Measurements from ENCODE around the gene NRP1. TPM values are rescaled to one million over a fixed set of nuclear protein-coding genes. Genes with fewer than 3 reads are reported as not detected.
"Not testable (repeated sequence)": the region's sequence is repeated elsewhere in the genome, so short reads cannot be mapped to it uniquely, and the experiment has no call there.

Gene NRP1
- 100 to 1,000 TPM; 145 to 181 (median 161) TPM for polyA plus RNA-seq (ENCODE audit: insufficient read length in 4 of 4)

DNA sequence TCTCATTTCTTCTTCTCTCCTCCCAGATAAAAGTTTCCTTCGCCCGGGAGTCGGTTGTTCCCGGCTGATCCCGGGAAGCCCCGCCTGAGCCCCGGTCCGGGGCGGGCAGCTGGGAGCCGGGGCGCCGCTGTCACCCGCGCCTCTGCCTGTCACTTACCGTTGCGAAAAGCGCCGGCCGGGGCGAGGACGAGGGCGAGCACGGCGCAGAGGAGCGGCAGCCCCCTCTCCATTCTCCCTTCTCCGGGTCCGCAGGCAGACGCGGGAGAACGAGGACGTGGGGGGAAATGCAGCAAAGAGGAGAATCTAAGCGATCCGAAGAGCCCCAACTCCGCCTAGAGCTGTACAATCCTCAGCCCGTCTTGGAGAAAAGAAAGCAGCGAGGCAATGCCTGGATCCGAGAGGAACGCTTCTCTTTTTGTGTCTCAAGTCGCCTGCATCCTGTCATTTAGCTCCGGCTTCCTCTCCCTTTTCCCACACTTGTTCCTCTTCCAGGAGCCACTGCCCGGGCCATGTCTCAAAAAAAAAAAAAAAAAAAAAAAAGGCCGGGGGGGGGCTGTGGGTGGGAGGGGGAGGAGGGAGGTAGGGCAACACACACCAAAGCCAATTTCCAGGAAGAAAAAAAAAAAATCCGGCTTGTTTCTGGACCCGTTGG lies at the start of gene NRP1:
Gene NRP1 (minus strand): TSS at position 515 of the 652 bp plus-strand sequence. CDS start 285 bp downstream, at position 230.
- DNase-seq (ENCODE audit: low read depth in 4 of 4, low spot score in 2 of 4), result peak in 1 of 4 donors; percentile 25

DNA sequence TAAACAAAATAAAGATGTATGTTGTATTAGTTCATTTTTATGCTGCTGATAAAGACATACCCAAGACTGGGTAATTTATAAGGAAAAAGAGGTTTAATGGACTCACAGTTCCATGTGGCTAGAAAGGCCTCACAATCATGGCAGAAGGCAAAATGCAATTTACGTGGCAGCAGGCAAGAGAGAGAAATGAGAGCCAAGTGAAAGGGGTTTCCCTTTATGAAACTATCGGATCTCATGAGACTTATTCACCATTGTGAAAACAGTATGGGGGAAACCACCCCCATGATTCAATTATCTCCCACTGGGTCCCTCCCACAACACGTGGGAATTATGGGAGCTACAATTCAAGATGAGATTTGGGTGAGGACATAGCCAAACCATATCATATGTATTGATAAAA lies 49.7 kb upstream of the NRP1 start:
- DNase-seq (ENCODE audit: low read depth in 4 of 4, low spot score in 2 of 4), result not testable (repeated sequence)

DNA sequence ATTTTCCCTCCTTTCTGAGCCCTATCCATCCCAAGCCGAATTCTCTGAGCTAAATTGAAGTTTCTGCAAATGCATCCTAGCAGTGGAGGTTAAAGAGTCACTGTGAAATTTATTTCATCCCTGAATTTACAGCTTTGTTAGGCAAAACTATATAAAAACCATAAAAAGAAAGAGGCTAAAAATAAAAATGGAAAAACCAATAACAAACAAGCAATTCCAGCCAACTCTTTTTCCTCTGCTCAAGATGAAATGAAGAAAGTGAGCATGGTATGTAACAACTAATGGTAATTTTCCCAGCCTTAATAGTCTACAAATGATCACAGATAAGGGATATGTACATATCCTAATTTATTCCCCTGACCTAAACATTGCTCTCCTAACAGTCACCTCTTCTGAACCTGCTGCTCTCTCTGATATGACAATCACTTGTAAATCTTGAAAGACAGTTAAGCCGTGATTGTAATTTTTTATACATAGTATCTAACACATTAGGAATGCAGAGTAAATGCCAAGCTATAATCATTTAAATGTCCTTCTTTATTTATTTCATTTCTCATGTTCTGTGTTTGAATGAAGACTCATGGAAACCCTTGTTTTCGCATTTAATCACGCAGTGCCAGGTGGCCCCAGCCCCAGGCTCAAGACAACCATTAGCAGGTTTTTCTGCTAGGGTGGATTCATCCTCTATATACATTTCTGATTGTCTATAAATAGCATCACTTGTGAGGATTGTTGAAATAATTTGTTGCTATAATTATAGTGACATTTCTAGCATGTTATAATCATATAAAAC lies 48.6 kb upstream of the NRP1 start:
- no peak for DNase-seq (ENCODE audit: low read depth in 4 of 4, low spot score in 2 of 4)

DNA sequence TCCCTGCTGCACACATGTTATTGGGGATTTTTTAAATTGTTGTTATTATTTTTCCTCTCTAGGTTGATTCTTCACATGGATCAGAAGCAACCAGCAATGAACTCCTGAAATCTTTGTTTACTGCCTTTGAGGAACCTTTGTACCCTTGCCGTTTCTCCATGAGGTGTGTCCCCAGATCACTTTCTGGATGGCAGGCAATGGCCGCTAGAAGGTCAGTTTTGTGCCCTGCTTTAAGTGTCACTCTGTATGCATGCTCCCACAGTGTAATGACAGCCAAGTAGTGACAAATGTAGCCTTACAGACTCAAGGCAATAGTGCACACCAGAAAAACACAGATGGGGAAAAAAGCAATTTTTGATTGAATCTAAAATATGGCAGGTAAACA lies 47.7 kb upstream of the NRP1 start:
- DNase-seq (ENCODE audit: low read depth in 4 of 4, low spot score in 2 of 4), result no peak

DNA sequence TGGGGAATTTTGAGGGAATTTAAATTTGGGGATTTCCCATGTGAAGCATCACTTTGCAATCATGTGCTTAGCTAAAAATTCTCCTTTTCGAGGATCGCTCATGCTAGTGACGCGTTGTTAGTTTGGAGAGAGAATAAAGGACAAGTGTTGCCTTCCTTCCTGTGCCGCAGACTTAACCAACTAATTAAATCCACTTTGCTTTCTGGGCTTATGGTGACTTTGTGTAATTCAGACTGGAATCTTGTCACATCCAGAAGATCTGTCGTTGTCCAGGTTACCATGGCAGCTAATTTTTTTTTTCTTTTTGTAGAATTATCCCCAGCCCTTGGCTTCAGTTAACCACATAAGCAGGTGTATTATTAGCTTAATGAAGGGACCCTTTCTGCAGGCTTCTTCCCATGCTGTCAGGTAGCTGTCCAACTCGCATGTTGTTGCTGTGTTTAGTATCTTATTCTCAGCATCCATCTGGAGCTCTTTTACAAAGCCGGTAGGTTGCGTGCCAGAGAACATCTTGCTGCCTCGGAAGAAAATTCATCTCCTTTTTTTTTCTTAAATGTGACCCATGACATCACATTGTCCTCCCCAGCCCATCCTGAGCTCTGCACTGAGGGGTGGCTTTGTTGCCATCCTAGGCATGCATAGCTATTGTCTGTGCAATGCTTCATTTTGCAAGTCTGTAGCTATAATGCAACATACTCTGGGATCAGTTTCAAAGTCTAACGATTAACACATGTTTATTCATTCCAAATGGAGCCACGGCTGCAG lies 47.2 kb upstream of the NRP1 start:
- DNase-seq (ENCODE audit: low read depth in 4 of 4, low spot score in 2 of 4), result no peak

DNA sequence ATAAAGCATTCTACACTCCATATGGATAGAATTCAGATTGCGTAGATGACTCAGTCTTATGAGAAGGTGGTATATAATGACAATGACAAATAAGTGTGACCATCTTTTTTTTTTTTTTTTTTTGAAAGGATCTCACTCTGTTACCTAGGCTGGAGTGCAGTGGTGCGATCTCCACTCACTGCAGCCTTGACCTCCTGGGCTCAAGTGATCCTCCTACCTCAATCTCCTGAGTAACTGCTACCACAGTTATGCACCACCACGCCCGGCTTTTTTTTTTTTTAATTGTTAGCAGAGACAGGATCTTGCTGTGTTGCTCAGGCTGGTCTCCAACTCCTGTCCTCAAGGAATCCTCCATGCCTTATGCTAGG lies 43.2 kb upstream of the NRP1 start:
- DNase-seq (ENCODE audit: low read depth in 4 of 4, low spot score in 2 of 4), result no peak

DNA sequence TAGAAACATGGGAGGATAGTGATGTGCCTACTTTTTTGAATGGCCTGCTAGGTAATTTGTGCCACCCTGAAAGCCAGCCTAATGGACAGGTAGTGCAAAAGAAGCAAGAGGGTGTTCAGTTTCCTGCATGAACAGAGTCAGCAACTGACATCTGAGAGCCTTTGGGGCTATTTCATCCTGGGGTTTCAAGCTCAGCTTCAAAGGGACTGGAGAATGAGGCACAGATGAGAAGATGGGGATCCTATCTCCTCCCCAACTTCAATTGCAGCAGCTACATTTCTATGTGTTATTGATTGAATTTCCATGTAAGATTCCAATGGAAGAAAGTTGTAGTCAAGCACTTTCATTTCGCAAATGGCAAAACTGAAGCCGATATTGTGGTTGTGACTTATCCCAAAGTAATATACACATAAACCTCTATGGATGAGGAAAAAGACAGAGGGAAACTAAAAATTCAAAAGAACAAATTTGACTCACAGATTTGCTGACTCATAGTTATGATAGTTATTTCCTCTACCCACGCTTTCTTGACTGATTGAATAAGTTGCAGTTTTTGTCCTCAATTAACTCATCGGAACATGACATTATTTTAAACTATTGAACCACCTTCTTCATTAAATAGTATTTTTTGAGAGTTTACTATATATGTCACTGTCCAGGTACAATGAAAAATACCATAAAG lies 42.6 kb upstream of the NRP1 start:
- DNase-seq (ENCODE audit: low read depth in 4 of 4, low spot score in 2 of 4), result no peak

DNA sequence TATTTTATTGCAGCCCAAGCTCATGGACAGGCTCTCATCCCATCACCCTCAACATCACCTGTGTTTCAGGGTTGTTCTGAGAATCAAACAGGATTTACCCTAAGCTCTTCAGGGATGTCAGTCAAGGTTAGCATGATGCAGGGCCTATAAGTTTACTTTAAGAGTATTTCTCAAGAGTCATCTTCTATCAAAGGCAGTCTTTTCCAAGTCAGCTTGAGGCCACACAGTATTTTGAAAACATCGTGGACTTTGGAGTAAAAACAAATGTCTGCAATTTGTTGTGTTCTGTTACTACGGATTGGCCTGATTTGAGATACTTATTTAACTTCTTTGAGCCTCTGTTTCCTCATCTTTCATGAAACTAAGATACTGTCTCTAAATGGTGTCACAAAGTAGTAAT lies 42.0 kb upstream of the NRP1 start:
- DNase-seq (ENCODE audit: low read depth in 4 of 4, low spot score in 2 of 4), result no peak

DNA sequence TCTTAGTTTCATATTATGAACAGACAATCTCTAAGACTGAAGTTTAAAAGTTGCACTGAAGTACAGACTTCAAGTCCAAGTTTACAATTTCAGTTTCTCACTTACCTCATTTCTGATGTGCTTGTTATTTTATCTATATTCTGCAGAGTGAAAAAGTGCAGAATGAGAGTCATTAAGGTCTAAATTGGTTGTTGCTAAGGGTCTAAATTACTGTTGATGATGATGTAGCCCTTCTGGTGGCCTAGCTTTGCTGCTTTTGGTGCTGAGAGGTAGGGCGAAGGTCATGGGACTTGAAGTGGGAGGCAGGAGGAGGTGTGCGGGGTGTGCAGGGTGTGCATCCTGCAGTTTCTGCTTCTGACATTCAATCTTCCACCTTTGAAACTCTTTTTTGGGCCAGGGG lies 38.8 kb upstream of the NRP1 start:
- no peak for DNase-seq (ENCODE audit: low read depth in 4 of 4, low spot score in 2 of 4)

DNA sequence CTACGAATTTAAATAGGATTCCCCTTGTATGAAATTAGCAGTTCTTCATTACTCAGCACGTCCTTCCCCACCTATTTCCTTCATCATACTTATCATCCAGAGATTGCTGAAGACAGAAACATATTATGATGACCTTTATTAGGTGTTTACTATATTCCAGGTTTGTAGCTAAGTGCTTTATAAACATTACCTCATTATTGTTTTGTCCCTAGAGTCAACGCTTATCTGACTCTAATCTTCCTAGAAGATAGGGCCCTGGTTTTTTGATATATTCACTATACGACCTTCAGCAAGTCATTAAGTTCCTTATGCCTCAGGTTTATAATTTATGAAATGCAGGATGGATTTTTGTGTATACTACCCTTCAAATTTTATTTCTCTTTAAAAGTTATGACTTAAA lies 36.8 kb upstream of the NRP1 start:
- no peak for DNase-seq (ENCODE audit: low read depth in 4 of 4, low spot score in 2 of 4)

DNA sequence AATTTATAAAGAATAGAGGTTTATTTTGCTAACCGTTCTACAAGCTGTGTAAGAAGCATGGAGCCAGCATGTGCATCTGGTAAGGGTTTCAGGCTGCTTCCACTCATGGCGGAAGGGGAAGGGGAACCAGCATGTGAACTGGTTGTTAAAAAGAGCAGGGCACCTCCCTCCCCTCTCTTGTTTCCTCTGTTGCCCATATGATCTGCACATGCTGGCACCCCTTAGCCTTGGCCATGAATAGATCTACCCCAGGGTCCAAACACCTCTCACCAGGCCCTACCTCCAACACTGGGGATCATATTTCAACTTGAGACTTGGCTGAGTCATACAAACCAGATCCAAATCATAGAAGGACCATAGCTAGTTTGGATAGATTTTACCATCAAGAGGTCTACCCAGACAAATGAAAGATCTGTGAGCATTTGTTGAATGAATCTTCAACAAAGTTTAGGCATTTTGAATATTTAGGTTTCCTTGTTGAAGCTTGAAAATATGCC lies 36.0 kb upstream of the NRP1 start:
- DNase-seq (ENCODE audit: low read depth in 4 of 4, low spot score in 2 of 4), result no peak

DNA sequence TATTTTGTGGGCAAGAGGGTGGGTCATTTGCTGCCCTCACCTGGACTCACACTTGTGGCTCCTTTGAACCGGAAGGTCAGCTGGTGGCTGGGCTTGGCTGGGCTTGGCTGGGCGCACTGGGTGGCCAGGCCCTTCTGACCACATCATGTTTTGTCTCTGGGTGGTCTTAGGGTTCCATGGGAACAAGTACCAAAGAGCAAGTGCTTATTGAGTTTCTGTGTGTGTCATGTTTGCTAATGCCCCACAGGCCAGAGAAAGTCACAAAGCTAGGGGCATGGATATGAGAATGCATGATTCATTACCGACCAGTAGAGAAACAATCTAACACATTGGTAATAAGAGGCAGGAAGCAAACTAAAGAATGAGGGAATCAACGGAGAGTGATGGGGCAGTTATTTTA lies 33.6 kb upstream of the NRP1 start:
- DNase-seq (ENCODE audit: low read depth in 4 of 4, low spot score in 2 of 4), result no peak

DNA sequence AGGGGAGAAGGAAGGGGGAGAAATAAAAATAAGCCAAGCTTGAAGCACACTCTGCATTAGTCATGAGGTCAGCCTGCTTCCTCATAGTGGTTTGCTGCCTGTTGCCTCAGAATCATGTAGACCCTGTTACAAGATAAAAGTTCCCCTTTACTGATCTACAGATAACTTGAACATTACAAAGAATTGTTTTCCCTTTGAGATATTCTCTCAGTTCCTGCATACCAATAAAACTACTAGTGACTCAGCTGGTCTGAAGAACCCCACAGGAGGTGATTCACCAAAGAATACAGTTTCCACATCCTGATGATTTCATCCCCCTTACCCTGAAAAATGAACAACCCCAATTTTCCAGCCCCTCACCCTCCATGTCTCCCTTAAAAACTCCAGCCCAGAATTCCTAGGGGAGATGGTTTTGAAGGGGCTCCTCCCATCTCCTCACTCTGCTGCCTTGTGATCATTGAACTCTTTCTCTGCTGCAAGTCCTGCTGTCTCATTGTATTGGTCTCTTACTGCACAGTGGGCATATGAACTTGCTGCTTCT lies 31.5 kb upstream of the NRP1 start:
- DNase-seq (ENCODE audit: low read depth in 4 of 4, low spot score in 2 of 4), result no peak

DNA sequence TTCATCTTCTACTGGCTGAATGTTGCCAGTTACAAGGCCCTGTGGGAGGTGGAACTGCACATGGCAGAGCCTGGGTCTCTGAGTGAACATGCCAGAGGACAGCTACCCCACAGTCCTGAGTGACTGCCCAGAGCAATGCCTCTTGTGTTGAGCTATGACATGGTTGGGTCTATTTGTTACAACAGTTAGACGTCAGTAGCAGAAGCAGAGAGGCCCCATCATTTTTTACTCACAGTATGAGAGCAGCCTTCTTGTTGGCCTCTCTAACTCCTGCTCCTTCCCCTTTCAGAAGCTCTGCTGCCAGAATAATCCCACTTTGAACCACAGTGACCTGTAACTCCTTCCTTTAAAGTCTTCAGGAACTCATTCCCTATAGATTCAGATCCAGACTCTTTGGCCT lies 30.8 kb upstream of the NRP1 start:
- DNase-seq (ENCODE audit: low read depth in 4 of 4, low spot score in 2 of 4), result no peak

DNA sequence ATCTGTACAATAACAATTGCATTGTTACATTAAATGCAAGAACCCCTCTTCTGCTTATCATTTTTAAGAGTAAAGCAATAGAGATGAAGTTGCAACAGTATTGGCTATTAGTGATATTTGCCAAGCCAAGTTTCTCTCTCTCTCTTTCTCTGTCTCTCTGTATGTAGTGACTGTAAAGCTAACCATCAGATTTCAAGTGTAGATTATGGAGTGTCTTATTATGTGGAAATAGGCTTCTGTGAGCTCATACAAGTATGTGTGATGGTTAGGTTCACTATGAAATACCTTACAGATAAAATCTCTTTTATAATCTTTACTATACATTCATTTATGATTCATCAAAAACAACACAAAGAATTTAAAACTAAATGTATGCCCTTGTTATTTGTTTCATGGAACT lies 28.6 kb upstream of the NRP1 start:
- DNase-seq (ENCODE audit: low read depth in 4 of 4, low spot score in 2 of 4), result no peak

DNA sequence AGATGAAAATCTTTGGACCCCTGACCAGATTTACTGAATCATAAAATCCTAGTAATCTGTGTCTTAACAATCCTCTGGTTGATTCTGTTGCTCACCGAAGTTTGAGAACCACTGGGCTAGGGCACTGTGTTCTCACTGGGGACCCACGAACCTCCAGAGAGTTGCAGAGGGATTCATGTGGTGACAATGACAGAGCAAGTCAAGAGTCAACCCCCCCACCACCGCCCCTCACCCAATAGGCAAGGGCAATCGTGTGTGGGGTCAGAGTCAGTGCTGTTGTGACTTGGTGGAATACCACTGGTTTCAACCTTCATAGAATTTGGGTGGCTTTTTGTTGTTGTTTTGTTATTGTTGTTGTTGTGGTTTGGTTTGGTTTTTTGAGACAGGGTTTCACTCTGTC lies 23.5 kb upstream of the NRP1 start:
- no peak for DNase-seq (ENCODE audit: low read depth in 4 of 4, low spot score in 2 of 4)

DNA sequence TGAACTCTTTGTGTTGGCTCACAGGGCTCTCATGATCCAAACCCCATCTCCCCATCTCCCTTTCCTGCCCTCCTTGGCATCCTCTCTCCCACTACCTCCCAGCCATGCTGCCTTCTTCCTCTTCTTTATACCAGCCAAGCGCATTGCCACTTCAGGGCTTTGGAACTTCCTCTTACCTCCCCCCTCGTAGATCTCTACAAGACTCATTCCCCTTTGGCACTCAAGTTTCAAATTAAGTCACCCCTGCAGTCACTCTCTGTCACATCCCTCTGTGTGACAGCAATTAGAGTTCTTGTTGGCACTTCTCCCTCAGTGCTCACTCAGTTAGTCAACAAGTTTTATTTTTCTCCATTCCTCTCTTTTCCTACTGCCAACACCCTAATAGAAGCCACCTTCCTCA lies 20.8 kb upstream of the NRP1 start:
- no peak for DNase-seq (ENCODE audit: low read depth in 4 of 4, low spot score in 2 of 4)

DNA sequence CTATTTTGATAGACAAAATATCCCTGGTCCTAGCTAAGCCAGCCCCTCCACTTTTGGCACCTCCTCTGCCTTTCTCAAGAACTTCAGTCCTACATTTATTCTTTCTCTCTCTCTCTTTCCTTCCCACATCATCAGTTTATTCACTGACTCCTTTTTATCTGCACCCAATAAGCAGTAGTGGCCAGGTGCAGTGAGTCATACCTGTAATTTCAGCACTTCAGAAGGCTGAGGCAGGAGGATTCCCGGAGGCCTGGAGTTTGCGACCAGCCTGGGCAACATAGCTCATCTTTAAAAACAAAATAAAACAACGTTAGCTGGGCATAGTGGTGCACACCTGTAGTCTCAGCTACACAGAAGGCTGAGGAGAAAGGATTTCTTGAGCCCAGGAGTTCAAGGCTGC lies 19.4 kb upstream of the NRP1 start:
- no peak for DNase-seq (ENCODE audit: low read depth in 4 of 4, low spot score in 2 of 4)

DNA sequence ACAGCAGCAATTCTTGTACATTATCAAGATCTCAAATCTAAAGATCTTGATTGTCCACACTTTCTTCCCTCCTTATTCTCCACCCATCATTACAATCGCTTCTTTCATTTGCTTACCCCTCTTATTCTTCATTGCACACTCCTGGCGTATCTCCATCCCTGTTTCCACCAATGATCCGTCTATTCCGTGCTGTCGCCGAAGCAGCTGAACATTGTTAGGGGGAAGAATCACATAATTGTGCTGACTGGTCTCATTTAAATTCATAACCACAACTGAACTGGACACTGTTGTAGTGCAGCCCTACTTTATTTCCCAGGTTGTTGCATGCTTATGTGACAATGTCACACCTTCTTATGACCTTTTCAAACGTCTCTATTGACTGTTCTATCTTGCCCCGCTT lies 18.9 kb upstream of the NRP1 start:
- no peak for DNase-seq (ENCODE audit: low read depth in 4 of 4, low spot score in 2 of 4)

DNA sequence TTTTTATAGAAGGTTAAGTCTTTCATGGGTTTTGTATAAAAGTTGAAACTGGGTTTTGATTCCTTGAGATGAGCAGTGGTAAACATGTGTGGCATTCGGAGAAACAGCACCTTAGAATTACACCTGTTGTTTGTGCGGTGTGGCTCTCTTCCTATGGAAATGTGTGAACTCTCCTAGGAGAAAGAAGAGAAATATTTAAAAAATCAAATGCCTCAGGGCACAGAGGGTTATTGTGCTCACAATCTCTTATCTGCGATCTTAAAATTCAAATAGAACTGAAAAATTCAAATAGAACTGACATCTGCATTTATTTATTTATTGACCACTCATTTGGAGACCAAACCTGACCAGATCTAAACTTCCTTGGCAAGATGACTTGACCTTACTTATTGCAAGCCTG lies 18.1 kb upstream of the NRP1 start:
- no peak for DNase-seq (ENCODE audit: low read depth in 4 of 4, low spot score in 2 of 4)

DNA sequence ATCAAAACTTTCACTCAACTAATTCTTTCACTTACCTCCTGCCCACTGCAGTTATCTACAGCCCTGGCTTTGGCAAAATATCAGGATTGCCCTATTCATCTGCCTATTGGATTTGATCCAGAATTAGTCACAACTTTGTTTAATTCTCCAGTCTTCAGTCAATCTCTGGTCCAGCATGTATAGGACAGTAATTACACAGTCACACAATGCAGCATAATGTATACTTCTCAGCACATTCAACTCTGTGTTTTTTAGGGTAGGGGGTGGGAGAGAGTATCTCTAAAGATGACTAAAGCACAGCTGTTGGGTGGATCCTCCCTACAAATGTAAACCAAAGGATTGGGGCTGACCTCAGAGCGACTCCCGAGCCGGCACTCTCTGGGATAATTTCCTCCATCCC lies 17.7 kb upstream of the NRP1 start:
- no peak for DNase-seq (ENCODE audit: low read depth in 4 of 4, low spot score in 2 of 4)

All from left renal cortex interstitium (tissue), 4 donors.